ENCODE measurements around the gene CRAMP1. TPM values are rescaled to one million over a fixed set of nuclear protein-coding genes. Genes with fewer than 3 reads are reported as not detected.
A peak's percentile ranks its signal among the peaks of the same experiment; 100 is the strongest.

CRAMP1 gene
- total and polyA plus RNA-seq, 11 donors = 6.2 to 16.9 (median 10.6) TPM

DNA sequence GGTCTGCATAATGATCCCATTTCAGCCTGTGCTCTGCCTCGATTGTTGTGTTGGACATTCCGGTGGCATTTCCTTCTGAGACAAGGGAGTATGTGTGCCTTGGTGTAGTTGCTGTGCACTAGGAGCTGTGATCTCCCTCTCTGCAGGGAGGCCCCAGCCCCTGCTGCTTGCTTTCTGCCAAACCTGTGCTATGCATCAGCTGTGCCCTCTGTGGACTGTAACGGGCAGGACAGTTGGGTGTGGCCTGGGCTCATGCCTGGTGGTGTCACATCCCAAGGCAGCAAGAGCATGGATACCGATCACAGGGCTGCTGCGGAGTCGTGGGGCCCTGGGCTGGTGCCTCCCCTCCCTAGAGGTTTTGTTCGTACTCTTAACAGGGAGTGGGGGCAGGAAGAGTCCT lies 62.1 kb downstream of the CRAMP1 start:
- Histone ChIP-seq H3K27ac (no peak overlapping the region), H3K27me3 (no peaks in the 10 kb centered on the region), H3K36me3 (peaks cover 0 to 69% (median 64%) of the 10 kb centered on the region in 9 donors), H3K4me3 (no peak overlapping the region), H3K4me1 (peaks cover 0 to 15% (median 8%) of the 10 kb centered on the region in 12 donors), H3K9me3 (no peaks in the 10 kb centered on the region)
- no peak for DNase-seq
- intact Hi-C loops (cut with DNase I) = loop anchor here in 1 of 10 donors (10.0 kb wide), 1 partner anchor 180 kb away; the partner anchor contains the start of gene TELO2
- TF ChIP-seq CTCF (IDR thresholded peaks at IDR 0.05) (no peak), POLR2A (IDR thresholded peaks at IDR 0.05) (no peak)
- no peak for ATAC-seq
- WGBS, 4 donors = 71 to 79% (median 75%) methylated on average over 5 to 7 of the region's 7 CpGs

- intact Hi-C loops (cut with DNase I) = loop anchor here in 1 of 10 donors (10.0 kb wide), 1 partner anchor 180 kb away; the partner anchor contains the start of gene TELO2
- Histone ChIP-seq H3K27ac (no peak overlapping the region), H3K4me1 (peaks cover 0 to 16% (median 9%) of the 10 kb centered on the region in 12 donors), H3K27me3 (no peaks in the 10 kb centered on the region), H3K36me3 (peaks cover 0 to 62% (median 57%) of the 10 kb centered on the region in 9 donors), H3K9me3 (no peaks in the 10 kb centered on the region), H3K4me3 (no peak overlapping the region)
- ATAC-seq = no peak
- TF ChIP-seq POLR2A (IDR thresholded peaks at IDR 0.05) (no peak), CTCF (IDR thresholded peaks at IDR 0.05) (no peak)
- DNase-seq = no peak
- 86 to 89% (median 88%) methylated on average over 19 of the region's 19 CpGs for WGBS, 4 donors
Observed at GRCh38 chr16:1674751-1675664, 62.8 kb downstream of the CRAMP1 start.

- TF ChIP-seq CTCF (IDR thresholded peaks at IDR 0.05) = no peak
- DNase-seq = no peak
- WGBS, 4 donors = 90 to 97% (median 94%) methylated on average over 12 of the region's 12 CpGs
- Histone ChIP-seq H3K27ac (no peak overlapping the region), H3K9me3 (no peaks in the 10 kb centered on the region), H3K27me3 (no peaks in the 10 kb centered on the region), H3K4me1 (peaks cover 0 to 16% (median 9%) of the 10 kb centered on the region in 12 donors), H3K36me3 (peaks cover 0 to 48% (median 41%) of the 10 kb centered on the region in 9 donors), H3K4me3 (no peak overlapping the region)
- ATAC-seq = no peak
- intact Hi-C loops (cut with DNase I) = loop anchor here in 1 of 10 donors (10.0 kb wide), 1 partner anchor 182 kb away; the partner anchor contains the start of gene TELO2
Observed at GRCh38 chr16:1676661-1677060, 64.5 kb downstream of the CRAMP1 start.

DNA sequence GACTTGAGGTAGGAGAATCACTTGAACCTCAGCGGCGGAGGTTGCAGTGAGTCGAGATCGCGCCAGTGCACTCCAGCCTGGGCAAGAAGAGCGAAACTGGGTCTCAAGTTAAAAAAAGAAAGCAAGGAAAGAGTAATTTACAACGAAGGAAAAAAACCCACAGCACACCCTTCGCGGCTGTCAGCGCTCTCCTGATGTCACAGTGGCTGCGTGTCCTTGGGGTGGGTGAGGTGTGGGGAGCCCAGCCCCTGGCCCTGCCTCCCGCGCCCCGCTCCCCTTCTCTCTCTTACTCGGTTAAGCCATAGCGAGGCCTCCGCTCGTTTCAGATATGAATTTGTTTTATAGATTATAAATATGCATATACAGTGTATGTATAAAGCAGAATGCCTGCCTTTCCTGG lies 65.2 kb downstream of the CRAMP1 start:
- peak overlapping the region in 9 of 12 donors; percentile 61 to 98 (median 77) for H3K4me3 ChIP-seq
- H3K36me3 ChIP-seq = peaks cover 0 to 41% (median 34%) of the 10 kb centered on the region in 9 donors
- H3K9me3 ChIP-seq = no peaks in the 10 kb centered on the region
- no peaks in the 10 kb centered on the region for H3K27me3 ChIP-seq
- DNase-seq (no peak), ATAC-seq (no peak)
- TF ChIP-seq CTCF (IDR thresholded peaks at IDR 0.05) (no peak), POLR2A (IDR thresholded peaks at IDR 0.05) (no peak)
- peak overlapping the region in 2 of 12 donors; percentile 17 to 42 for H3K27ac ChIP-seq
- peaks cover 0 to 16% (median 9%) of the 10 kb centered on the region in 12 donors for H3K4me1 ChIP-seq
- 89 to 93% (median 91%) methylated on average over 18 of the region's 18 CpGs for WGBS, 4 donors
- intact Hi-C loops (cut with DNase I) = loop anchor here in 1 of 10 donors (10.0 kb wide), 1 partner anchor 183 kb away; the partner anchor contains the start of gene TELO2
